Subcutaneous abdominal adipose tissue (tissue), 5 donors: ENCODE results near the gene NR1I3.

Experiments
- H3K27ac ChIP-seq: one replicate; pipeline ENCODE4 v1.7.0; 2013; ENCODE audit warnings: low read depth, mild to moderate bottlenecking, inconsistent platforms, low read length, moderate library complexity
- H3K27me3 ChIP-seq, 5 donors: one replicate each; pipeline ENCODE4 v1.7.0; 2013; ENCODE audit warnings: low read length in 5 of 5, inconsistent platforms in 1 of 5; ENCODE audit not compliant: control insufficient read depth in 5 of 5, insufficient read depth in 4 of 5
- H3K36me3 ChIP-seq, 5 donors: one replicate each; pipeline ENCODE4 v1.7.0; 2013; ENCODE audit warnings: low read length in 5 of 5; ENCODE audit not compliant: control insufficient read depth in 5 of 5, insufficient read depth in 5 of 5
- H3K4me1 ChIP-seq, 5 donors: one replicate each; pipeline ENCODE4 v1.7.0; 2013; ENCODE audit warnings: low read length in 5 of 5, mild to moderate bottlenecking in 3 of 5, moderate library complexity in 1 of 5; ENCODE audit not compliant: control insufficient read depth in 5 of 5, insufficient read depth in 5 of 5
- H3K4me3 ChIP-seq, 5 donors: one replicate each; pipeline ENCODE4 v1.7.0; 2013; ENCODE audit warnings: low read length in 5 of 5, low read depth in 1 of 5
- H3K9ac ChIP-seq, 5 donors: one replicate each; pipeline ENCODE4 v1.7.0; 2013; ENCODE audit warnings: low read length in 5 of 5, mild to moderate bottlenecking in 4 of 5, moderate library complexity in 3 of 5
- H3K9me3 ChIP-seq, 5 donors: one replicate each; pipeline ENCODE4 v1.7.0; 2013; ENCODE audit warnings: low read length in 5 of 5; ENCODE audit not compliant: control insufficient read depth in 5 of 5
- donor health status: healthy.
- donor health status: healthy.
- donor health status: healthy.
- donor health status: healthy.
- donor health status: healthy.

NR1I3 gene

DNA sequence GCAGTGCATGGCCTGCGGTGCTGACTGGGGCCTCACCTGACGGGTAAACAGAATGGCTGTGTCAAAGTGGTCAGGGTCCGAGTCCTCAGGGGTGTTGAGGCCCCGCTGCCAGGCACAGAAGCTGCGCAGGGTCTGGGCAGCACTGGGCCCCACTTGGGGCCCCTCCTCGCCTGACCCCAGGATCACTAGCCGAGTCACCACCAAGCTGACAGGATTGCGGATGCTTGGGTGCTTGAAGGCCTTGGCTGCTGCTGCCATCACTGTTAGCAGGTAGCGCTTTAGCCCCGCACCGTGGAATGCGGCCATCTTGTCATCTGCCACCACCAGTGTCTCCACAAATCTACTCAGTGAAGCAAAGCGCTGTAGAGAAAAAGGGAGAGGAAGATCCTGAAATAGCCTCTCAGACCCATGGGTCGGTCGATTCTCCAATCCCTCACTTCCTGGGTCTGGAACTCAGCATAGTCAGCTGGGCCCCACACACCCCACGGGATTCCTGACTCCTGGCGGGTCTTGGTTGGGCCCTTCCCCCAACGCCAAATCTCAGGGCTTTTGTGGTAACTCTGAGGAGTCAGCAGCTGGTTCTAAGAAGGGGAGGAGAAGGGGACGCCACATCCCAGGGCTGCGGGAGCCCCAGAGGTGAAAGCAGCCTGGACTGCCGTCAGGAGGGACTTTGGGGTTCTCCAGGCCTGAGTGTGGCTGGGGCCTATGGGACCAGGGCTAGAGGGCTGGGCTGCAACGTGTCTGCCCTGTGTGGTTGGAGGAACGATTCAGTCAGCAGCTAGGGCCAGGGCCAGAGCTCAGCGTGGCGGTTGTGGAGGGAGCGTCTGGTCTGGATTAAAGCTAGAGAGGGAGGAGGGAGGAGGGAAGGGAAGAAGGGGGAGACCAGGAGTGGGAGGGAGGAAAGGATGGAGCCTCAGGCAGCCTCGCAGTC is 41.2 kb downstream of the NR1I3 start:
- Histone ChIP-seq H3K27me3 (peaks cover 0 to 9% (median 0%) of the 10 kb centered on the region in 5 donors), H3K36me3 (peaks cover 0 to 52% (median 29%) of the 10 kb centered on the region in 5 donors), H3K4me3 (peak overlapping the region; percentile 56 to 85 (median 74)), H3K27ac (peak overlapping the region; percentile 100), H3K9ac (peak overlapping the region; percentile 81 to 94 (median 87)), H3K4me1 (peaks cover 65 to 100% (median 97%) of the 10 kb centered on the region in 5 donors), H3K9me3 (no peaks in the 10 kb centered on the region)

DNA sequence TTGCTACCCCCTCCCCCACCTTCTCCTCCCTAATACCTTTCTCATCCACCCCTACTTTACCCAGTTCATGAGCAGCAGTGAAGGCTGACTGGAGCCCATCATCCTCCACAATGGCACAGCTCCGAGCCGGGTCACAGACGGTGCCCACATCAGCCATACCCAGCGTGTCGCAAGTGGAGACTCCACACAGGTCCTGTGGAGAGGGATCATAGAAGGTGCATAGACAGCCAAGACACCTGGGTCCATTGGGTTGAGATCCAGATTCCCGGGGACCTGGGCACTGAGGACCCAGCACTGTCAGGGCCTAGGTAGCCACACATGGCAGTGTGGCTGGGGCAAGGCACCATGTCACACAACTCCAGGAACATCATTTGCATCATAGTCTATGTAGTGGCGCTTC is 41.9 kb downstream of the NR1I3 start:
- peak overlapping the region; percentile 35 to 85 (median 73) for H3K4me3 ChIP-seq
- H3K27ac ChIP-seq, result peak overlapping the region; percentile 100
- peaks cover 0 to 6% (median 0%) of the 10 kb centered on the region in 5 donors for H3K27me3 ChIP-seq
- peaks cover 0 to 58% (median 36%) of the 10 kb centered on the region in 5 donors for H3K36me3 ChIP-seq
- no peaks in the 10 kb centered on the region for H3K9me3 ChIP-seq
- peaks cover 58 to 94% (median 90%) of the 10 kb centered on the region in 5 donors for H3K4me1 ChIP-seq
- peak overlapping the region; percentile 26 to 93 (median 81) for H3K9ac ChIP-seq

DNA sequence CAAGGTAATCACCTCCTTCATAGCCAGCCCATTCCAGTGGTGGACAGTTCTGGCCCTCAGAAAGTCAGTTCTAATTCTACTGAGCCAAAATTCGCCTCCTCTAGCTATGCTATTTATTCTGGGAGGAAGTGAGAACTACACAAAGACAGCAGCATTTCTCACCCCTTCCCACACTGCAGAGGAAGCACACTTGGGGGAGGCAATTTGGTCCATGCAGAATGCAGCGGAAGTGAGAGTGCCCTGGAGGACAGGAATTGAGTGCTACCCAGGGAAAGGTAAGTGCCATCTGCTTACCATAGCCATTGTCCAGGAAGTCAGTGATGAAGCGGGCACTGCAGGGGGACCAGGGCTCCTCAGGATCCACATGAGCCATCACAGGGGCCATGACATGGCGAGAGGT is 42.8 kb downstream of the NR1I3 start:
- Histone ChIP-seq H3K9me3 (no peaks in the 10 kb centered on the region), H3K36me3 (peaks cover 0 to 65% (median 39%) of the 10 kb centered on the region in 5 donors), H3K9ac (peak overlapping the region in 3 of 5 donors; percentile 54 to 70 (median 60)), H3K4me1 (peaks cover 49 to 85% (median 83%) of the 10 kb centered on the region in 5 donors), H3K27me3 (peaks cover 0 to 4% (median 0%) of the 10 kb centered on the region in 5 donors), H3K4me3 (peak overlapping the region; percentile 8 to 85 (median 73)), H3K27ac (peak overlapping the region; percentile 100)

DNA sequence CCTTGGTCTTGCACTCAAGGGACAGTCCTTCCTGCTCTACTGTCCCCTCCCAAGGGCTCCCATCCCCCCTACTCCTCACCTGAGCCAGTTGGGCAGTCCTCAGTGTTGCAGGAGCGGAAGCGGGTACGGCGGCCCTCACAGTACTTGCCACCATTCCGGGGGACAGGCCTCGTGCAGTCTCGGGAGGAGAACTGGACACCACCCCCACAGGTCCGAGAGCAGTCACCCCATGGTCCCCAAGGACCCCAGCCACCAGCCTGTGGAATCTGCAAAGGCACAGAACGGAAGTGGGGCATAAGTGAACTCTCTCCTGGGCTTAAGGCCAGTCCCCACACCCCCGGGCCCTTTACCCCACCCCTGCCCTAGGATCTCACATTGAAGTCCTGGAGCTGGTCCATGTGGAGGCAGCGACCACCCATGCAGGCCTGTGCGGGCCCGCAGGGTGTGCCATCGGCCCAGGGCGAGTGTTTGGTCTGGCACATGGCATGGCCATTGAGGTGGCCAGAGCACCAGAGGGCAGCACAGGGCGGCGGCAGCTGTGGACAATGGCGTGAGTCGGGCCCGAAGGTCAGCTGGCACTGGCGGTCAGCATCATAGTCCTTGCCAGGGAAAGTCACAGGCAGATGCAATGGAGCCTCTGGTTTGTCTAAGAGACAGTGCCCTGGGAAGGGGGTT is 44.3 kb downstream of the NR1I3 start:
- Histone ChIP-seq H3K9me3 (no peaks in the 10 kb centered on the region), H3K4me1 (peaks cover 34 to 81% (median 76%) of the 10 kb centered on the region in 5 donors), H3K27me3 (no peaks in the 10 kb centered on the region), H3K27ac (peak overlapping the region; percentile 100), H3K4me3 (peak overlapping the region in 4 of 5 donors; percentile 34 to 85 (median 40)), H3K9ac (peak overlapping the region; percentile 17 to 53 (median 38)), H3K36me3 (peaks cover 0 to 65% (median 39%) of the 10 kb centered on the region in 5 donors)

DNA sequence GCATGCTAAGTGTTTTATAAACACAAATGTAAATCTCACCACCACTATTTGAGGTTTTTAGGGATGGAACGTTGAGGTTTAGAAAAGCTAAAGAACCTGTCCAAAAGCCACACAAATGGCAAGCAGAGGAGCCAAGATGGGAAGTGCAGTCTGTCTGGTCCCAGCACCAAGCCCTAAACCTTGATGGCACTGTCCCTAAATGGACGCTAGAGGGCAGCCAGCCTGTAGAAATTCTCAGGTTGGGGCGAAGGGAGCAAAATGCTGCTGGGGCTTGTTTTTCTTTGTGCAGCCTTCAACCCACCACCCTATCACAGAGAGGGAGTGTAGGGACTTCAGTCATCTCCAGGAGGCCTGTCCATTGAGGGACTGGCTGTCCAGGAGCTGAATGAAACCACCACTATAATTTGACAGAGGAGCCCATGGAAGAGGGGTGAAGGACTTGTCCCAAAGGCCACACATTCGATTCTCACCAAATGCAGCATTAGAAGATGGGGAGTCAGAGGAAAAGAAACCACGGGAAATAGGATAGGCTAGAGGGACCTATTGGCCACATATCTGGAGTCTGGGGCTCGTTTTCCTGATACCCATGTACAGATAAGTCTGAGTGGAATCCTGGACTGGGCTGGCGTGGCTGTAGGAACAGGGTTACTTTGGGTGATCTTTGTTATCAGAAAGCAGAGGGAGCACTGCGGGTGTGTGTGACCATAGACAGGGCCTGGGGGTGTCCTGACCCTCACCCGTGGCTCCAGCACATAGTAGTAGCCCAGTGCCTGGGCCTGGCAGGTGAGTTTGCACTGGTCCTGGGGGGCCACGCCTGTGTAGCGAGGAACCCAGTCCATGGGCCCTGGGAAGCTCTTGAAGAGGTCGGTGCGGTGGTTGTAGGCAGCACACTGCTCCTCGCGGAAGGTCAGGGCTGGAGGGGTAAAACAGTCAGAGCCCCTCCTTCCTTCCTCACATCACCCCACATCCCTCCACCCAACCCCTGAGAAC is 45.2 kb downstream of the NR1I3 start:
- Histone ChIP-seq H3K36me3 (peaks cover 0 to 65% (median 39%) of the 10 kb centered on the region in 5 donors), H3K9ac (peak overlapping the region; percentile 17 to 52 (median 38)), H3K27me3 (no peaks in the 10 kb centered on the region), H3K27ac (peak overlapping the region; percentile 100), H3K4me3 (peak overlapping the region in 4 of 5 donors; percentile 34 to 42 (median 38)), H3K9me3 (no peaks in the 10 kb centered on the region), H3K4me1 (peaks cover 29 to 76% (median 71%) of the 10 kb centered on the region in 5 donors)

DNA sequence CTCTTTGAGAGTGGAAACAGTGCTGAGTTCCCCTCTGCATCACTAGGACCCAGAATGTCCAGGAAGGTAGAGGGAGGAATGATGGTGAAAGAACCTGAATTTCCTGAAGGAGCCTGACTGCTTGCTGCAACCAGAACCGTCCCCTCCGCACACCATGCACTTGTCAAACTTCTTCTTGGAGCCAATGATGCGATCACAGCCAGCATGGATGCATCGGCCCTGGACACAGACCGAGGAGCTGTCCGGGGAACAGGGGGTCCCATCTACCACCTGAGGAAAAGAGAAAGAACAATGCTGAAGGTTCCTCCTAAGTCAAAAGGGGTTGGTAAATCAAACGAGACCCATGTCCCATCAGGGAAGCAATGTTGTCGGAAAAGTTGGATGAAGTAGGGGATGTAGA is 46.0 kb downstream of the NR1I3 start:
- no peak overlapping the region for H3K27ac ChIP-seq
- H3K9ac ChIP-seq, result no peak overlapping the region
- H3K36me3 ChIP-seq, result peaks cover 0 to 64% (median 39%) of the 10 kb centered on the region in 5 donors
- no peaks in the 10 kb centered on the region for H3K27me3 ChIP-seq
- H3K9me3 ChIP-seq, result no peaks in the 10 kb centered on the region
- H3K4me3 ChIP-seq, result no peak overlapping the region
- H3K4me1 ChIP-seq, result peaks cover 28 to 76% (median 69%) of the 10 kb centered on the region in 5 donors

DNA sequence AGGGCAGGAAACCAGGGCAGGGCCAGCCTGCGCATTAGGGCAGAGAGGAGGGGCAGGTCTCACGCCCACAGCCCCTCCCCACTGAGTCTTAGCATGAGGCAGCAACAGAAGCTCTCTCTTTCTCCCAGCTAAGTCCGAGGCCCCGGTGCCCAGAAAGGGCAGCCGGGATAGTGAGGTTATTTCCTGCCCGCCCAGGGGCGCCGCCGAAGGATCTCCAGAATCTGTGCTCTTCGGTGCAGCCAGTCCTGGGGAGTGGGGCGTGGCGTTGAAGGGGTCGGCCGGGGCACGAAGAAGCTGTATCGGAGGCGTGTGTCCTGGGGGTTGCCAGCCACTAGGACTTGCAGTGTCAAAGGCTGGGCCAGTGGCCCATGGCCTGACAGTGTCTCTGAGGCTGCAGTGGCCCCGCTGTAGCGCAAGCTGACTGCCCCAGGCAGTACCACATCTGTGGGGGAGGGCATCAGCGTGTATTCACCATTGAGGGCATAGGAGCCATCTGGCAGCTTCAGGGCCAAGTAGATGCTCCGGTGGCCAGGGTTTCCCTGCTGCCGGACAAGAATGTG is 47.0 kb downstream of the NR1I3 start:
- H3K36me3 ChIP-seq, result peaks cover 0 to 55% (median 37%) of the 10 kb centered on the region in 5 donors
- H3K27ac ChIP-seq, result no peak overlapping the region
- no peak overlapping the region for H3K4me3 ChIP-seq
- peak overlapping the region in 2 of 5 donors; percentile 0 to 20 for H3K9ac ChIP-seq
- H3K27me3 ChIP-seq, result no peaks in the 10 kb centered on the region
- H3K4me1 ChIP-seq, result peaks cover 21 to 76% (median 69%) of the 10 kb centered on the region in 5 donors
- no peaks in the 10 kb centered on the region for H3K9me3 ChIP-seq

DNA sequence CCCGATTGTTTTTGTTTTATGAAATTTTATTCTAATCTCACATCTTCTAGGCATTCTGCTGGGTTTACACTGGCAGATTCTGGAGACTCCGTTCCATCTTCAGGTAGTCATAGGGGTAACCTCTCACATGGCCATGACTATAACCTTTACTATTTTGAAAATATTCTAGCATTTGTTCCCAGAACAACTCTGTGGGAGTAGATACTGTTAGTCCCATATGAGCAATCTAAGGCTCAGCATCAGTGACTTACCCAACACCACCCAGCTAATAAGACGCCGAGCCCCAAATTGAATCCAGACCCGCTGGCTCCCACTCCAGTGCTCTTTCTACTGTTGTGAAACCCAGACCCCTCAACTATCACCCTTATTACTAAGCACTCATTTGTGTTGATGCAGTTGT is 49.0 kb downstream of the NR1I3 start:
- Histone ChIP-seq H3K36me3 (peaks cover 0 to 36% (median 21%) of the 10 kb centered on the region in 5 donors), H3K9ac (no peak overlapping the region), H3K27ac (no peak overlapping the region), H3K4me1 (peaks cover 12 to 75% (median 62%) of the 10 kb centered on the region in 5 donors), H3K9me3 (no peaks in the 10 kb centered on the region), H3K4me3 (no peak overlapping the region), H3K27me3 (no peaks in the 10 kb centered on the region)

DNA sequence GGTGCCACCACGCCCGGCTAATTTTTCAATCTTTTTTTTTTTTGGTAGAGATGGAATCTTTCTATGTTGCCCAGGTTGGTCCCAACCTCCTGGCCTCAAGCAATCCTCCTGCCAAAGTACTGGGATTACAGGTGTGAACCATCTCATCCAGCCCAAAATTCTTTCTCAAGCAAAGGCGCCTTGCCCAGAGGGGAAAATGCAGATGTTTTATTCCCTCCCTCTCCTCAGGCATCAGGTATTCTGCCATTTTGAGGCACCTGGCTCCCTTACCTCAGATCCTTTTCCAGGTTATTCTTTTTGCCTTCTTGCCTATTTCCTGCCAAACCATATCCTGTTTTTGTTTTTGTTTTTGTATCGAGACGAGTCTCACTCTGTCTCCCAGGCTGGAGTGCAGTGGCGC is 49.6 kb downstream of the NR1I3 start:
- Histone ChIP-seq H3K4me3 (no peak overlapping the region), H3K36me3 (peaks cover 0 to 30% (median 19%) of the 10 kb centered on the region in 5 donors), H3K27ac (no peak overlapping the region), H3K4me1 (peaks cover 7 to 75% (median 59%) of the 10 kb centered on the region in 5 donors), H3K9ac (no peak overlapping the region), H3K27me3 (no peaks in the 10 kb centered on the region), H3K9me3 (no peaks in the 10 kb centered on the region)
